C4-2B (cell line): Measurements from ENCODE around the gene FYCO1.

Experiments used
- H3K27ac ChIP-seq: fragments of 450-650 bp; 2 replicates; pipeline ENCODE4 v1.5.1; 2017
- CTCF ChIP-seq: fragments of 450-650 bp; conservative IDR thresholded peaks from 2 replicates; pipeline ENCODE4 v1.5.1; 2017; ENCODE audit warnings: mild to moderate bottlenecking
- ZFX ChIP-seq: fragments of 450-650 bp; IDR thresholded peaks from 2 replicates; pipeline ENCODE4 v1.6.1; 2017

The FYCO1 gene

GRCh38 chr3:45993421-45994027, 2.1 kb downstream of the FYCO1 start:
- TF ChIP-seq ZFX (no peak), CTCF (no peak)
- H3K27ac ChIP-seq = no peak overlapping the region

- H3K27ac ChIP-seq = no peak overlapping the region
- TF ChIP-seq ZFX = no peak
- no peak for TF ChIP-seq CTCF
Measured at GRCh38 chr3:45992821-45993221, 2.8 kb downstream of the FYCO1 start.

GRCh38 chr3:45992133-45992729, 3.4 kb downstream of the FYCO1 start:
- no peak overlapping the region for H3K27ac ChIP-seq
- TF ChIP-seq ZFX = no peak
- TF ChIP-seq CTCF = no peak

- H3K27ac ChIP-seq = no peak overlapping the region
- no peak for TF ChIP-seq CTCF
- TF ChIP-seq ZFX = no peak
Measured at GRCh38 chr3:45991341-45991740, 4.3 kb downstream of the FYCO1 start.

- no peak for TF ChIP-seq CTCF
- no peak for TF ChIP-seq ZFX
Measured at GRCh38 chr3:45990181-45990580, 5.4 kb downstream of the FYCO1 start.

GRCh38 chr3:45988804-45989203, 6.8 kb downstream of the FYCO1 start:
- TF ChIP-seq CTCF (no peak), ZFX (no peak)
- H3K27ac ChIP-seq = no peak overlapping the region

More at GRCh38 chr3:45990181-45990580, 5.4 kb downstream of the FYCO1 start:
- H3K27ac ChIP-seq = no peak overlapping the region

- H3K27ac ChIP-seq = peak overlapping the region; percentile 98
- TF ChIP-seq ZFX = no peak
Measured at GRCh38 chr3:45988362-45988761, 7.3 kb downstream of the FYCO1 start.
